GM19238 (cell line): Measurements from ENCODE around the gene CMTM2.
"Not testable (repeated sequence)": the region's sequence is repeated elsewhere in the genome, so short reads cannot be mapped to it uniquely, and the experiment has no call there.

Experiments used
- DNase-seq: peaks from one replicate; pipeline ENCODE4 v3.0.0; 2011; ENCODE audit warnings: low spot score; ENCODE audit not compliant: insufficient read length

CMTM2 gene

DNA sequence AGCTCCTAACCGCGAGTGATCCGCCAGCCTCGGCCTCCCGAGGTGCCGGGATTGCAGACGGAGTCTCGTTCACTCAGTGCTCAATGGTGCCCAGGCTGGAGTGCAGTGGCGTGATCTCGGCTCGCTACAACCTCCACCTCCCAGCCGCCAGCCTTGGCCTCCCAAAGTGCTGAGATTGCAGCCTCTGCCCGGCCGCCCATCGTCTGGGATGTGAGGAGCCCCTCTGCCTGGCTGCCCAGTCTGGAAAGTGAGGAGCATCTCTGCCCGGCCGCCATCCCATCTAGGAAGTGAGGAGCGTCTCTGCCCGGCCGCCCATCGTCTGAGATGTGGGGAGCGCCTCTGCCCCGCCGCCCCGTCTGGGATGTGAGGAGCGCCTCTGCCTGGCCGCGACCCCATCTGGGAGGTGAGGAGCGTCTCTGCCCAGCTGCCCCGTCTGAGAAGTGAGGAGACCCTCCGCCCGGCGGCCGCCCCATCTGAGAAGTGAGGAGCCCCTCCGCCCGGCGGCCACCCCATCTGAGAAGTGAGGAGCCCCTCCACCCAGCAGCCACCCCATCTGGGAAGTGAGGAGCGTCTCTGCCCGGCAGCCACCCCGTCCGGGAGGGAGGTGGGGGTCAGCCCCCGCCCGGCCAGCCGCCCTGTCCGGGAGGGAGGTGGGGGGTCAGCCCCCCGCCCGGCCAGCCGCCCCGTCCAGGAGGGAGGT lies 51.4 kb downstream of the CMTM2 start:
- DNase-seq = not testable (repeated sequence)

DNA sequence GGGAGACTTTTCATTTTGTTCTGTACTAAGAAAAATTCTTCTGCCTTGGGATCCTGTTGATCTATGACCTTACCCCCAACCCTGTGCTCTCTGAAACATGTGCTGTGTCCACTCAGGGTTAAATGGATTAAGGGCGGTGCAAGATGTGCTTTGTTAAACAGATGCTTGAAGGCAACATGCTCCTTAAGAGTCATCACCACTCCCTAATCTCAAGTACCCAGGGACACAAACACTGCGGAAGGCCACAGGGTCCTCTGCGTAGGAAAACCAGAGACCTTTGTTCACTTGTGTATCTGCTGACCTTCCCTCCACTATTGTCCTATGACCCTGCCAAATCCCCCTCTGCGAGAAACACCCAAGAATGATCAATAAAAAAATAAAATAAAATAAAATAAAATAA lies 52.3 kb downstream of the CMTM2 start:
- DNase-seq = not testable (repeated sequence)

DNA sequence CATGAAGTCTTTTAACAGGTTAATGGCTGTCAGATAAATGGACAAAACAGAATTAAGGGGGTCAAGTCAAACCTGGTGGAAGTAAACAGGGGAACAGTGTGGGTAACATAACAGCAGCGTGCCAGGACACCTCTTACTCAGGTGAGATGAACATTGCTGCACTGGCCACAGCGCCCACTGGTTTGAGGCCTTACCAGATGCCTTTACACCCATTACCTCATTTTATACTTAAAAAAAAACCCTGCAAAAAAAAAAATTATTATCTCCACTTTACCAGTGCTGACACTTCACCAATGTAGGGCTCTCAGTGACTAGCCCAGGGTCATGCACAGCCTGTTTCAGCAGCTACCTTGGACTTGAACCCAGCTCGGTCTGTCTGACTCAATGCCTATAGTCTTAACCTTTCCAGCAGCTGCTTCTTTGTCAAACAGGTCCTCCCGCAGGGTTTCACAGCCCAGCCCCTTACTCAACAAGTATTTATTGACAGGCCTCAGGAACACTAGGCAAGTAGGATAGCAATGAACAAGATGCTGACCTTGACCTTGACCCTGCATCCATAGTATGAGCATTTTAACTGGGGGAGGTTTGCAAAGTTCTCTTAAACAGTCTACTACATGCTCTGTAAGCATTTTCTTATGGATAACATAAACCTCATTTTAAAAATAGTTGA lies 55.4 kb downstream of the CMTM2 start:
- DNase-seq = no peak

DNA sequence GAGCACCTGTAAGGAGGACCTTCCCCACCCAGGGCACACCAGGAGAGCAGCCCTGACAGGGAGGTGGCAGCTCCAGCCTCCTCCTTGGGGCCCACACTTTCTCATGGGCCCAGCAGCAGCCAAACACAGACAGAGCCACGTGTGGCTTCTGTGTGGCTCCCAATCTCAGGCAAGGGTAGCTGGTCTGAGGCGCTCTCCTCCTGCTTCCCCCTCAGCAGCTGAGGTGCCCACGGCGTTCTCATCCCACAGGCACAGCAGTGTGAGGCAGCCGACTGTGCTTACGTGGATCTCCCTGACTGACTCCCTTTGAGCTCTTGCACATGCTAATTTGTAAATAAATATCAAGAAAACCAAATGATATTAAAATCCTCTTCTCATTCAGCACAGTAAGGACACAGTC lies 56.1 kb downstream of the CMTM2 start:
- DNase-seq = no peak

DNA sequence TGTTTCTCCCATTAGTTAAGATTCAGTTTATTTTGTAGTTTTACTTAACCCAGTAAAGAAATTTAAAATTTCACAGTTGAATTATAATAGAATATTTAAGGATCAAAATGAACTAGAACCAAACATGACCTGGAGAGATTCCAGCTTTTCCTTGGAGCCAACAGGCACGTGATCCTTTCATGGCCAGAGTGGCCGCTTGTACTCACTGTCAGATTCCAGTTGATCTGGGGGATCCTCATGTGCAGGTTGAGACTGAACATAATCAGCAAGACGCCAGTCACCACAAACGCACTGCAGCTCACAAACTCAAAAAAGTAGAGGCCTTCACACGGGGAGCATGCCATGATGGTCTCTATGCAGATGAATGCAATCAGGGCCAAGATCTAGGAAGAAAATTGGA lies 56.9 kb downstream of the CMTM2 start:
- no peak for DNase-seq

DNA sequence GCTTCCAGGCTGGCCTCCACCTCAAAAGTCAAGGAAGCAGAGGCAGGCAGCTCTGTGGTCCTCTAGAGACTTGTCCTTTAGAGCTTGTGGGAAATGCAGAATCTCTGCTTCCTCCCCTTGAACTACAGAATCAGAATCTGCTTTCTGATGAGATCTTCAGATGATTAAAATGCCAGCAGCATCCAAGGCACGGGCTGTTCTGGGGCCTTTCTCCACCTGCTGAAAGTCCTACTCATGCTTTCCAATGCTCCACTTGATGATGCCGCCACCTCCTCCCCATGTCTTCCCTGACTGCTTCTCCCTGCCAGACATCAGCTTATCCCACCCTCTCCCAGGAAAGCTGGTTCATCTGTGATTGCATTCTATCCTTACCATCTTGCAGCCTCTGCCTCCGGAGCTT lies 58.5 kb downstream of the CMTM2 start:
- no peak for DNase-seq
